Stimulated activated CD8-positive, alpha-beta memory T cell treated with anti-CD3 and anti-CD28 coated beads, Interleukin-4, amount 100 ng/mL, for 1 hour (primary cell): ENCODE results near the gene CENPQ.

ENCODE experiments used
- DNase-seq, 2 donors: peaks; one replicate each; pipeline ENCODE4 v3.0.0-alpha.2; 2020; ENCODE audit warnings: low read depth in 2 of 2, low spot score in 1 of 2

CENPQ gene

DNA sequence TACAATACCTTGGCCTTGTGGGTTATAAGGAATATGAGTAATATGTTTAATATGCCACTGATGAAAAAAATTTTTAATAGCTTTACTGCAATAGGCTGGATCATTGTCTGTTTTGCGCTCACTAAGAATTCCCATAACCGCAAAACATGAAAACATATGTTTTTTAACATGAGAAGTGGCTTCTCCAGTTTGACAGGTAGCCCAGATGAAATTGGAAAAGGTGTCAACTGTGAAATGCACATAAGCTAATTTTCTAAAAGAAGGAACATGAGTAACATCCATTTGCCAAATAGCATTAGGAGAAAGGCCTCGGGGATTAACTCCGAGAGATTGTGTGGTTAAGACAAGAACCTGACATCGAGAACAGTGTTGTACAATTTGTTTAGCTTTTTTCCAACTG, 41.5 kb downstream of the CENPQ start:
- DNase-seq: no peak

DNA sequence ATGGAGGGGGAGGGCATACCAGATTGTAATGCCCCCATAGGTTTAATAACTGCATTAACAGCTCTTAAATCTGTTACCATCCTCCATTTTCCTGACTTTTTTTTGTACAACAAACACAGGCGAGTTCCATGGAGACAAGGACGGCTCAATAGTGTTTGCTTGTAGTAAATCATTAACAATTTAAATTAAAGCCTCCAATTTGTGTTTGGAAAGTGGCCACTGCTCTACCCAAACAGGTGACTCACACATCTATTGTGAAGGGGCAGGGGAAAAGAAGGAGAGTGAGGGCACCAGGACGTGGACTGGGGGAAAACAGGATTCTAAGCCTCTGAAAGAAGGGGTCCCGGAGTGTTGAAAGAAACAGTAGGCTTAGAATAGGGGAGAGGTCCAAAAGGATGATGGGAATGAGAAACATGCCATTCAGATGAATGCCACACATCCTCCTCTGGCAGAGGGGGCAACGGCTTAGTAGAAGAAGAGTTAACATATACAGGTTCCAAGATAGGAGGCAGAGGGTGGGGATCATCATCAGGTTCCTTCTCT, 43.5 kb downstream of the CENPQ start:
- no peak for DNase-seq

DNA sequence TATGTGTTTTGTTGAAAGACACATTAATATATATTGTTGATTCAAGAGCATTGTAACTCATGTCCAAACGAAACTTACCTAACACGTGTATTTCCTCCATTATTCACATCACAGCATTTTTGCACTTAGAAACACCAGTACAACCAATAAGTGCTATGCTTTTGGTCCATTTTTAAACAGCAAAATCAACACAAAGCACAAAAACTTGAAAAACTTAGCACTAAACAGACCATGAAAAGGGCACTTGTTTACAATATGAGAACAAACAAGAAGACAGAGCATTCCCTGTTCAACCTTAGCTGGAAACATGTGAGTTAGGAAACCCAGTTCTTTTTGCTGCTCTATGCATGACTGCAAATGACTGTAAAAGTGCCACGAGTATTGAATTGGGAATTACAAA, 46.2 kb downstream of the CENPQ start:
- no peak for DNase-seq

DNA sequence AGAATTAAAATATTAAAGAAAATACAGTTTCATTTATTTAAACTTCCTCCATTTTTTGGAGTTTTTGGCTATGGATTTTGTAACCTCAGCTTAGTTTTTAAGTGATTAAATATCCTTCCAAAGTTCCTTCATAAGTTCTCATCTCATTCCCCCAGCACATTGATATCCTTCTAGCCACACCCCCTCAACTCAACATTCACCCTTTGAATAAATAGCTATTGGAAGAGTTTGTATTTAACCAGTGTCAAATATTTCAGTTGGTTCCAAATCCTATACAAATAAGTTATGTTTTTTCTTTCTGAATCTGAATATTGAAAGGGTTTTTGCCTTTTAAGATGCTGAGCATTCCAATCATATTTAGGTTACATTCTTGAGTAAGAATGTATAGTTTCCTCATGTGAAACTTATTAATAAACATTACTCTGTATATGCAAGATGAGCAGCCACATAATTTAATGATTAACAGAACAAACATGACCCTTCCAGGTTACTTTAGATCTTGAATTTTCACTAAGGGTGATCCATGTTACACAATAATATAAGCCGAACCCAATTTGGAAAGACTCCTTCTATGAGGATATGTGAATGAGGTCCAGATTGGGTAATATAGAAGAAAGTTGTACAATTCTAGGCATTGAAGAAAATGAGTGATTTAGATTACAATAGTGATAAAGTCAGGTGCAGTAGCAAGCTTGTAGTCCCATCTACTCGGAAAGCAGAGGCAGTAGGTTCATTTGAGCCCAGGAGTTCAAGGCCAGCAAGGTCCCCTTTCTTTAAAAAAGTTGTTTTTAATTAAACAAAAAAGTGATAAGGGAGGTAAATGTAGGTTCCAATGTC, 50.2 kb downstream of the CENPQ start:
- no peak for DNase-seq

DNA sequence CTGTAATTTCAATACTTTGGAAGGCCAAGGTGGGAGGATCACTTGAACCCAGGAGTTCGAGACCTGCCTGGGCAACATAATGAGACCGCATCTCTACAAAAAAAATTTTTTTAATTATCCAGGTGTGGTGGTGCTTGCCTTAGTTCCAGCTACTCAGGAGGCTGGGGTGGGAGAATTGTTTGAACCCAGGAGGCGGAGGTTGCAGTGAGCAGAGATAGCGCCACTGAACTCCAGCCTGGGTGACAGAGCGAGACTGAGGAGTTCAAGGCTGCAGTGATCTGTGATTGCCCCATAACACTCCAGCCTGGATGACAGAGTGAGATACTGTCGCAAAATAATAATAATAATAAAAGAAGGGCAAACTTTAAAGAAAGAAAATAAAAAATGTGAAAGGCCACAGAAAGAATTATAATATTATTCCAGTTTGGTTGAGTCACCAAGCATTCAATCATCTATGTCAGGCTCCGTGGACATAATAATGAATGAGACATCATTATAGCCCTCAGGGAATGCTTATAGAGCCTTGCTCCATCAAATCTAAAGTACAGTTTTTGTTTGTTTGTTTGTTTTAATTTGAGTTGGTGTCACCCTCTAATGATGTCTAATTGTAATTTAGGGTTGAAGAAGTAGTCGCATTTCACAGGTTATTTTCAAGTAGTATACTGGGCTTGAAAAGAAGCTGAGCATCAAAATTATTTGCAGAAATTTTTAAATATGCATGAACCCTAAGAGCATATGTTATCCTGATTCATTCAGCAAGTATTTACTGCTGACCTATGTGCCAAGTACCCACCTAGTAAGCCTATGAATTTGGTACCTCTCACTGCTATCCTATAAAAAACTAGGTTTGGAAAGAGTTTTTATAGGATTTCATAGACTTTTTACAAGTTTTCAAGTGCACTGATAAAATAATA, 51.7 kb downstream of the CENPQ start:
- no peak for DNase-seq

DNA sequence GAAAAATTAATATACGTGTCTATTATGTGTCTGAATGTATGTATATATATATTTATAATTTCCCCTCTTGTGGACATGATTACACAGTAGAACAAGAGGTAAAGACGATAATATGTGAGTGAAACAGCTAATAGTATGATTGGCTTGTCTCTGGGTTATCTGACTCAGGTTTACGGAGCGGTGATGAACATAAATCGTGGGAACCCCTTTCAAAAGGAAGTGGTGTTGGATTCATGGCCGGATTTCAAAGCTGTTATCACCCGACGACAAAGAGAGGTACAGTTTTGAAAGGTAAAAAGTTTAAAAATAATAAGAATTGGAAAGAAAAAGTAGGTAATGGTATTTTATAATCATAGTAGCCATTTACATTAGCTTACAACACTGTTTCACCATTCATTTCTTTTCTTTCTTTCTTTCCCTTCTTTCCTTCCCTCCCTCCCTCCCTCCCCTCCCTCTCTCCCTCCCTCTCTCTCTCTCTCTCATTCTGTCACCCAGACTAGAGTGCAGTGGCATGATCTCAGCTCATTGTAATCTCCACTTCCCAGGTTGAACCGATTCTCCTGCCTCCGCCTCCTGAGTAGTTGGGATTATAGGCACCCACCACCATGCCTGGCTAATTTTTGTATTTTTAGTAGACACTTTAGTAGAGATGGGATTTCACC, 52.4 kb downstream of the CENPQ start:
- DNase-seq: no peak

DNA sequence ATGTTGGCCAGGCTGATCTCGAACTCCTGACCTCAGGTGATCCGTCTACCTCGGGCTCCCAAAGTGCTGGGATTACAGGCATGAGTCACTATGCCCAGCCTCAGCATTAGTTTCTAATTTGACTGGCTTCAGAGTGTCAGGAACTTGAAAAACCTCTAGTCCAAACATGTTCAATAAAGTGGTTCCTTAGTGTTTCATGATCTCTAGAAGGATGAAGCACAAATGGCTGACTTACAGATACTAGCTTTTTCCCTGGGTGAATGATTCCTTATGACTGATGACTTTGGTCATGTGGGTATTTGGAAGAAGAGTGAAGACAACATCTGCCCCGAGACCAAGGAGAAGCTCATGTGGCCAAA, 53.0 kb downstream of the CENPQ start:
- no peak for DNase-seq

DNA sequence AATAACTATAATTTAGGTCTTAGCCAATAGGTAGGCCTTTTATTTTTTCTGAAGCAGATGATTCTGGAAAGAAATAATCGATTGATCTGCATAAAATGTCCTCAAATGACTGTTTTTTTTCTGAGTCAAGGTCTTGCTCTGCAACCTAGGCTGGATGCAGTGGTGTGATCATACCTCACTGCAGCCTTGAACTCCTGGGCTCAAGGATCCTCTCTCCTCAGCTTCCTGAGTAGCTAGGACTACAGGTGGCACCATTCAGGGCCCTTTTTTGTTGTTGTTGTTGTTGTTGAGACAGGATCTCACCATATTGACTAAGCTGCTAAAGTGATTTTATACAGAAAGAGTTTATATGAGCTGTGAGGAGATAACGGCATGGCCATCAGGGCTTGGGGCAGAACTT, 54.7 kb downstream of the CENPQ start:
- DNase-seq: no peak

DNA sequence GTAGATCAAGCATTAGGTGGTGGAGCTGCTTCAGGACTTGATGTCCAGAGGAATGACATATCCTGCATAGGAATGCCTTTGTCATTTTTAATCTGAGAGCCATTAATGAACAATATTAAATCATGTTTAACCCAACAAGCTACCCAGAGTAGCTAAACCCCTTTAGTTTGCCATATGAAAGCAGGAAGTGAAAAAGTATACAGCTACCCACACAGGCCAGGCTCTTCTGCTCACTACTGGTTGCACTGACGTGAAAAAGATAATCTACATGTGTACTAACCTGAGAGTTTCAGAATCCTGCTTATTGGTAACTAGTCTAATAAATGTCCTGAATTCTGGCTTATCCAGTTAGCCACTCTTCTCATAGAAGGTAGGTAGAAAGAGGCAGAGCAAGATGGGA, 56.5 kb downstream of the CENPQ start:
- no peak for DNase-seq

DNA sequence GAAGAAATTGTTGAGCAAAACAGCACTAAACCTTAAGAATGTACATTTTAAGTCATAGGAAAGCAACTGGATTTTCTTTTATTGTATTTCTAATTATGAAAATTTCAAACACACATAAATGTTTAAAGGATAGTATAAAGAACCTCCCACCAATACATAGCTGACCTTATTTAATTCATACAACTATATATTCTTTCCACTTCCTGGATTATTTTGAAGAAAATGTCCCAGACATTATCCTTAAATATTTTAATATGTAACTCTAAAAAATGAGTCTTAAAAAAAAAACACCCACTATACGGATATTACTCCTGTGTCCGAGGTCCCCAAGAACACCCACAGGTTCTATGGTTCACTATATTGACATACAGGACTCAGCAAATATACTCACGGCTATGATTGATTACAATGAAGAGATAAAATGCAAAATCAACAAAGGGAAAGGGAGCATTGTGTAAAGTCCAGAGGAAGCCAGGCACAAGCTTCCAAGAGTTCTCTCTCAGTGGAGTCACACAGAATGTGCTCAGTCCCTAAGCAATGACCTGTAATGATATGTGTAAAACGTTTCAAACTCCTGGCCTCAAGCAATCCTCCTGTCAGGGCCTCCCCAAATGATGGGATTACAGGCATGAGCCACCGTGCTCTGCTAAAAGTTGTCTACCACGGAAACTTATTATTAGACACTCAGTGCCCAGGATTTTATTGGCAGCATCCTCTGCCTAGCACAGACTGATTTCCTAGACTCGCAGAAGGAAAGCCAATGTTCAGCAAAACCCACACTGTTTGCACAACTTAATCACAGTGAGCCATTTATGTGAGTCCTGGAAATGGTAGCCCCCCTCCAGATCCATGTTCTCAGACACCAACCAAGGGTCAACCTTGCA, 59.8 kb downstream of the CENPQ start:
- DNase-seq: no peak

DNA sequence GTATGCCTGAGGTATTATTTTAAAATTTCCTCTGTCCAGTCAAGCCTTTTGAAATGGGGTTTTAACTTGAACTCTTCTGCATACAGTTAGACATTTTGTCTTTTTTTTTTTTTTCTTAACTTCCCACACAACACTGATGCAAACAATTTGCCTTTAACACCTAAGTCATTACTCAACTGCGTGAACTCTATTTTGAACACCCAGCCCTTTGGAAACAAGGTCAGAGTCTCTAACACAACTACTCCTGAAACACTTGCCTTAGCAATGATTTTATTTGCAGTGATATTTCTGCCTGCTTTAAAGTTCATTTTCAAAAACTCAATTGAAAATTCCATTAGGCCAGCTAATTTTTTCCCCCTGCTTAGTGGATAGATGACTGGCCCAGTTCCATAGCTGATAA, 60.7 kb downstream of the CENPQ start:
- DNase-seq: no peak

DNA sequence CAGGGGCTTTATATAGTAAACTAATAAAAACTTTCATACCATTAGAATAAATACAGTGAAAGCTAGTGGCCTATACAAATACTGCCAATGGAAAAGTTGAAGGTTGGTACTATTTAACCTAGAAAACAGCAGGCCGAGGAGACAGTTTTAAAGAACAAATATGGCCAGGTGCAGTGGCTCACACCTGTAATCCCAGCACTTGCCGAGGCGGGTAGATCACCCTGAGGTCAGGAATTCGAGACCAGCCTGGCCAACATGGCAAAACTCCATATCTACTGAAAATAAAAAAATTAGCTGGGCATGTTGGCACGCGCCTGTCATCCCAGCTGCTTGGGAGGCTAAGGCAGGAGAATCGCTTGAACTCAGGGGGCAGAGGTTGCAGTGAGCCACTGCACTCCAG, 61.4 kb downstream of the CENPQ start:
- no peak for DNase-seq

DNA sequence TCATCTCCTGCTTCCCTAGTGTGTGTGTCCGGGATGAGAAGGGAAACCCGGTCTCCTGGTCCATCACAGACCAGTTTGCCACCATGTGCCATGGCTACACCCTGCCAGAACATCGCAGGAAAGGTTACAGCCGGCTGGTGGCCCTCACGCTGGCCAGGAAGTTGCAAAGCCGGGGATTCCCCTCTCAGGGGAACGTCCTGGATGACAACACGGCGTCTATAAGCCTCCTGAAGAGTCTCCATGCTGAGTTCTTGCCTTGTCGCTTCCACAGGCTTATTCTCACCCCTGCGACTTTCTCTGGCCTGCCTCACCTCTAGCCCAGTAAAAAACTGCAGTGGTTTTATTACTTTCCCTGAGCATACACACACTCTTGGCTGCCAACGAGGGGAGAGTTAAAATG, 63.4 kb downstream of the CENPQ start:
- DNase-seq: no peak

DNA sequence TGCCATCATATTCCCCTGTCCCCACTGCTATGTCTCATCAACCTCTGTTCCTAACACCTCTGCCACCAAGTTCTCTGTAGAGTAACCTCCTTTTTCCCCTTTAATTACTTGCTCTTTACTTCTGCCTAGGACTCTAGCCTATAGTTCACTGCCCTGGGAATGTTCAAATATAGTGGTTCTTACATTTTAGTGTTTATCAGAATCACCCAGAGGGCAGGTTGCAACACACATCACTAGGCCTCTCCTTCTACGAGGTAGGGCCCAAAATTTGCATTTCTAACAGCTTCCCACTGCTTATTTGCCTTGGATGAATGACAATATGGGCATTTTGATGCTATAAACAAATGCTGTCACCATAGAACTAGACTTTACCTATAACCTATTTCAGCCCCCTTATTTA, 64.2 kb downstream of the CENPQ start:
- DNase-seq: no peak

DNA sequence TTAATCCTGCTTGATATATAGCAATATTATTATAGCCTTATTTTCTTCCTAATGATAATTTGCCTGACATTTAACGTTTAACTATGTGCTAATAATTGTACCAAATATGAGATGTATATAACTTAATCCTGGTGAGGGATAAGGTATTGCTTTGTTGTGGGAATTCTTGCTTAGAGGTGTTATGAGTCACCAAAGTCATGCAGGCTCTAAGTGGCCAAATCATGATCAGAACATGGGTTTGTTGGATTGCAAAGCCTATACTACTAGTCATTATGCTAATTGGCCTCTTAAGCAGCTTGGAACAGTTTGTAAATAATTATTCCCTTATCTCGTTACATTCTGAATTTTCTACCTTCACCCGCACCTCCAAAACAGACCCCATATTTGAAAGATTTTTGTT, 65.4 kb downstream of the CENPQ start:
- no peak for DNase-seq

DNA sequence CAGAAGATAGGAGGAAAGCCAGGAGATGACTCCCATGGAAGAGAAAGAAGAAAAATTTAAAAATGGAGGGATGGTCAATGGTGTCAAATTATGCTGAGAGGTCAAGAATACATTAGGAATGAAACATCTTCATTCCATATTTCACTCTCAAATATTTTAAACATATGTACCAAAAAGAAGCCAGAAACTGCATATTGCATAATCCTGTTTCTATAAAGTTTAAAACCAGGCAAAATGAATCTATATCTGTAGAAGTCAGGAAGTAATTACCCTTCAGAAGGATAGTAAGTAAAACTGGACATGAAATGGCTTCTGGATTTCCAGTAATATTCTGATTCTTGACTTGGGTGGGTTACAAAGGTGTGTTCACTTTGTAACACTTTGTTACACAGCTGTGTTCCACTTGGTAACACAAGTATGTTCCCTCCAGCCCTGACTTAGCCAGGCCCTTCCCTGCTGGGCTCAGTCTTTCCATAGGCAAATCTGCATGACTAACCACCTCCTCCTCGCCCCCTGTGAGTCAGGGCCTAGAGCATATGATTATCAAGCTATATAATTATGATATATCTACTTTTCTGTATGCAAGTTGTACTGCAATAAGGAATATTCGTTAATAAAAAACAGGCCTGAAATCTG, 67.1 kb downstream of the CENPQ start:
- DNase-seq: no peak

DNA sequence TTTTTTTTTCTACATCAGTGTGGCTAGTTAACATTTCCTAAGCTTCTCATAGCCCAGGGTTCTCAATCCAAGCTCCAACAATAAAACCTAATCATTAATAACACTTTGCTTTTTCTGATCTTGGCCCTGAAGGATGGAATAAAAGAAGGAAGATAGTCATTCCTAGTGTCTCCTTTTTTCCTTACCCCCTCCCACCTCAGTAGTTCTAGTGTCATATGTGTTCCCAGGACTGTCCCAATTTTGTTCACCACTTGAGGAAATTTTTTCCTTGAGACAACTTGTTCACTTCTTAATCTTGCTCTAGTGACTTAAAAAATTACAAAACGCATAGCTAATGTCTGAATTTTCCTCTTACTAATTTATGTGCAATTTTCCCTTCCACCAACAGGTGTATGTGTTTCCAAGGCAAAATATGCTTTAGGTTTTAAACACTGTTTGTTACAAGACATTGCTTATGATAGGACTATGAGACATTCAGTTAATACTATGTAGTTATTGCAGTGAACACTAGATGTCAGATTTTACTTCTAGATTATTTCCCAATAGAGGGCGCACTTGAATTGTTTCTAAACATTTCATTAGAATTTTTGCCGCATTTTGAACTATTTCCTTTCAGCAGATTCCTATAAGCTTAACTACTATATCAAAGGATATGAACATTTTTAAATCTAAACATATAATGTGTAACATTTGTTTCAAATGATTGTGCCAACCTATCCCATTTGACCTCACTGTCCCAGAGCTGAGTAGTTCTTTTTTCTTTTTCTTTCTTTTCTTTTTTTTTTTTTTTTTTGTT, 68.8 kb downstream of the CENPQ start:
- DNase-seq: no peak

DNA sequence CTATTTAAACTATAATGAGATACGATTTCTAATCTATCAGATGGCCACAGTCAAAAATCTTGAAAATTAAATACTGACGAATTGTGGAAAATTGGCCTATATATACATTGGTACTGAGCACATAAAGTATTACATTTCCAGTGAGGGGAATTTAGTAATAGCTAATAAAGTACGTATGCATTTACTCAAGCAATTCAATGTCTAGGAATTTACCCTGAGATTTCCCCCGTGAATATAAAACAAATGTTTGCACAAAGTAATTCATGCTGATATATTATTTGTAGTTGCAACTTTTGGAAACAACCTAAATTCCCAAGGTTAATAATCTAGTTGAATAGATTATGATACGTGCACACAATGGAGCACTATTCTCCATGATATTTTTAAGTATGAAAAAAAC, 72.6 kb downstream of the CENPQ start:
- DNase-seq: no peak

DNA sequence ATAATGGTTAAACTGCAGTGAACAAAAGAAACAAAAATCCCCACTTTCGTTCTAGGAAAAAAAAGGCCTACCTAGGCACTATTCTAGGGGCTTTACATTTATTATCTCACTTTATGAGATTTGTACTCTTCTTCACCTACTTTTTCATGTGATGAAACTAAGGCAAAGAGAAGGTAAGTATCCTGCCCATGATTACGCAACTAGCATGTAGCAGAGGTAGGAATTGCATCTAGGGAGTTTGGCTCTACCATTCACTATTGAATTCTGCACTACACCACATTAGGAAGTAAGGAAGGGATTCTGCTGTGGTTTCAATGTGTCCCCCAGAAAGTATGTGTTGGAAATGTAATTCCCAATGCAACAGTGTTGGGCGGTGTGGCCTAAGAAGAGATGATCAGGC, 75.9 kb downstream of the CENPQ start:
- no peak for DNase-seq
